HG03064 (cell line): ENCODE measurements around the gene PRSS3.
"Not testable (repeated sequence)": the region's sequence is repeated elsewhere in the genome, so short reads cannot be mapped to it uniquely, and the experiment has no call there.

Experiments
- ATAC-seq: cut with Tn5 transposase; IDR thresholded peaks from one replicate; pipeline ENCODE4 v1.9.1; 2021; ENCODE audit warnings: low read depth; ENCODE audit not compliant: unreplicated experiment

Gene PRSS3

GRCh38 chr9:33795281-33795680 is at the start of gene PRSS3:
Gene PRSS3, plus strand, starts transcription at chr9:33795561. Its CDS starts 13 bp downstream, at chr9:33795574.
- no peak for ATAC-seq

GRCh38 chr9:33748633-33749304 is 46.6 kb upstream of the PRSS3 start:
- no peak for ATAC-seq

GRCh38 chr9:33749305-33749654 is 46.1 kb upstream of the PRSS3 start:
- not testable (repeated sequence) for ATAC-seq

- ATAC-seq: no peak
Observed at GRCh38 chr9:33750307-33750838, 45.0 kb upstream of the PRSS3 start.

- no peak for ATAC-seq
Observed at GRCh38 chr9:33750839-33751339, 44.5 kb upstream of the PRSS3 start.

GRCh38 chr9:33751536-33752129 is 43.7 kb upstream of the PRSS3 start:
- no peak for ATAC-seq

GRCh38 chr9:33752130-33752637 is 43.2 kb upstream of the PRSS3 start:
- no peak for ATAC-seq

- ATAC-seq: not testable (repeated sequence)
Observed at GRCh38 chr9:33752789-33753188, 42.6 kb upstream of the PRSS3 start.

- ATAC-seq: not testable (repeated sequence)
Observed at GRCh38 chr9:33759648-33760047, 35.7 kb upstream of the PRSS3 start.

GRCh38 chr9:33762343-33762742 is 33.0 kb upstream of the PRSS3 start:
- ATAC-seq: no peak

- not testable (repeated sequence) for ATAC-seq
Observed at GRCh38 chr9:33763709-33764108, 31.7 kb upstream of the PRSS3 start.

GRCh38 chr9:33765411-33765810 is 29.9 kb upstream of the PRSS3 start:
- no peak for ATAC-seq

- ATAC-seq: not testable (repeated sequence)
Observed at GRCh38 chr9:33770156-33770880, 25.0 kb upstream of the PRSS3 start.

GRCh38 chr9:33773135-33773534 is 22.2 kb upstream of the PRSS3 start:
- ATAC-seq: not testable (repeated sequence)

- not testable (repeated sequence) for ATAC-seq
Observed at GRCh38 chr9:33774074-33774659, 21.2 kb upstream of the PRSS3 start.

GRCh38 chr9:33776578-33776977 is 18.8 kb upstream of the PRSS3 start:
- ATAC-seq: no peak

- ATAC-seq: no peak
Observed at GRCh38 chr9:33778700-33779351, 16.5 kb upstream of the PRSS3 start.

- no peak for ATAC-seq
Observed at GRCh38 chr9:33780276-33780675, 15.1 kb upstream of the PRSS3 start.

- ATAC-seq: no peak
Observed at GRCh38 chr9:33781736-33782135, 13.6 kb upstream of the PRSS3 start.
